B cell (primary cell): ENCODE results near the gene PRKCZ. TPM values are rescaled to one million over a fixed set of nuclear protein-coding genes. Genes with fewer than 3 reads are reported as not detected.

ENCODE experiments used
- ATAC-seq: fragments of 200-7000 bp; cut with Tn5 transposase; one replicate; pipeline ENCODE4 v1.10.0; 2021; ENCODE audit warnings: low read depth, mild to moderate bottlenecking, moderate number of reproducible peaks, moderate library complexity
- CTCF ChIA-PET: fragments of 350-600 bp; sonication (Branson Sonifier 250); formaldehyde crosslinking; loops from one replicate; lab custom pipeline; 2021; ENCODE audit warnings: antibody characterized with exemption, inconsistent platforms; lab: Charles Lee
- POLR2A ChIA-PET: fragments of 350-600 bp; sonication (Branson Sonifier 250); formaldehyde crosslinking; loops from one replicate; lab custom pipeline; 2021; ENCODE audit warnings: antibody characterized with exemption; lab: Charles Lee
- DNase-seq: peaks from one replicate; pipeline ENCODE4 v3.0.0; 2013
- H2AFZ ChIP-seq: 2 replicates; pipeline ENCODE4 v1.6.1; 2012; ENCODE audit warnings: mild to moderate bottlenecking, low read depth, low read length; ENCODE audit not compliant: insufficient read depth, poor library complexity, severe bottlenecking
- H3K27ac ChIP-seq, 2 donors: 1 replicate in 1 of 2; 2 replicates in 1 of 2; pipeline ENCODE4 v1.5.1; 2012 to 2013; ENCODE audit warnings: low read length in 2 of 2, mild to moderate bottlenecking in 2 of 2, moderate library complexity in 1 of 2
- H3K27me3 ChIP-seq, 4 experiments: fragments of 200-600 bp in 1 of 4; sonication (generic) in 1 of 4; replicated peaks in 1 of 4; 1 replicate in 2 of 4; 2 replicates in 2 of 4; pipeline versions ENCODE4 v1.6.1 to v1.7.0; 2013 to 2016; ENCODE audit warnings: low read length in 3 of 4, mild to moderate bottlenecking in 2 of 4, mixed read lengths in 1 of 4, moderate library complexity in 1 of 4; ENCODE audit not compliant: insufficient read depth in 4 of 4, control insufficient read depth in 3 of 4; ENCODE audit errors: control extremely low read depth in 1 of 4
- H3K36me3 ChIP-seq, 2 experiments: replicated peaks in 1 of 2; 1 replicate in 1 of 2; 2 replicates in 1 of 2; pipeline versions ENCODE4 v1.6.1 to v1.7.1; 2013; ENCODE audit warnings: low read length in 1 of 2; ENCODE audit not compliant: insufficient read depth in 2 of 2, control insufficient read depth in 1 of 2; ENCODE audit errors: control extremely low read depth in 1 of 2, extremely low read depth in 1 of 2
- H3K4me1 ChIP-seq, 2 donors: fragments of 200-600 bp in 1 of 2; sonication (generic) in 1 of 2; 1 replicate in 1 of 2; 2 replicates in 1 of 2; pipeline versions ENCODE4 v1.5.1 to v1.6.1; 2013 to 2017; ENCODE audit warnings: low read length in 2 of 2; ENCODE audit not compliant: control insufficient read depth in 2 of 2, insufficient read depth in 2 of 2
- H3K4me2 ChIP-seq: replicated peaks from 2 replicates; pipeline ENCODE3; 2012; ENCODE audit warnings: mild to moderate bottlenecking, low read depth, low read length; ENCODE audit not compliant: poor library complexity, severe bottlenecking
- H3K4me3 ChIP-seq, 5 experiments: fragments of 200-600 bp in 1 of 5; sonication (generic) in 1 of 5; 1 replicate in 3 of 5; 2 replicates in 2 of 5; pipeline versions ENCODE4 v1.5.1 to v1.7.0; 2011 to 2016; ENCODE audit warnings: low read length in 4 of 5, mild to moderate bottlenecking in 4 of 5, low read depth in 2 of 5, control low read depth in 1 of 5, moderate library complexity in 1 of 5; ENCODE audit not compliant: insufficient read depth in 1 of 5; ENCODE audit errors: control extremely low read depth in 1 of 5, extremely low read depth in 1 of 5
- H3K79me2 ChIP-seq: fragments of 200-600 bp; sonication (generic); one replicate; pipeline ENCODE4 v1.6.0; 2016; ENCODE audit warnings: low read length; ENCODE audit not compliant: control insufficient read depth, insufficient read depth
- H3K9ac ChIP-seq: fragments of 200-600 bp; sonication (generic); 2 replicates; pipeline ENCODE4 v1.6.1; 2017; ENCODE audit warnings: mild to moderate bottlenecking, low read length, moderate library complexity
- H3K9me3 ChIP-seq, 3 donors: one replicate each; pipeline versions ENCODE4 v1.6.1 to v1.7.1; 2013; ENCODE audit warnings: low read length in 2 of 3; ENCODE audit not compliant: control insufficient read depth in 2 of 3, insufficient read depth in 1 of 3; ENCODE audit errors: control extremely low read depth in 1 of 3
- H4K20me1 ChIP-seq: 2 replicates; pipeline ENCODE4 v1.6.0; 2012; ENCODE audit warnings: mild to moderate bottlenecking, low read length; ENCODE audit not compliant: insufficient read depth, control insufficient read depth, poor library complexity, severe bottlenecking
- H3K27ac Mint-ChIP-seq: one replicate; pipeline ENCODE4 v1.8.0; 2021; ENCODE audit warnings: mixed read lengths
- H3K27me3 Mint-ChIP-seq: one replicate; pipeline ENCODE4 v1.8.0; 2021; ENCODE audit warnings: mixed read lengths
- H3K4me1 Mint-ChIP-seq: one replicate; pipeline ENCODE4 v1.8.0; 2021; ENCODE audit warnings: mixed read lengths
- H3K4me3 Mint-ChIP-seq: one replicate; pipeline ENCODE4 v1.8.0; 2021; ENCODE audit warnings: mixed read lengths
- H3K9me3 Mint-ChIP-seq: one replicate; pipeline ENCODE4 v1.8.0; 2022; ENCODE audit warnings: mixed read lengths; ENCODE audit not compliant: insufficient read depth
- EZH2 ChIP-seq: IDR thresholded peaks from 2 replicates; pipeline ENCODE4 v1.6.1; 2012; ENCODE audit warnings: borderline replicate concordance, low read depth, mild to moderate bottlenecking, moderate library complexity, low read length; ENCODE audit not compliant: insufficient read depth, poor library complexity, severe bottlenecking
- WGBS: methylation state at CpG from one replicate; pipeline ENCODE4 v1.1.5; 2013; ENCODE audit warnings: missing lambda C conversion rate; ENCODE audit not compliant: insufficient coverage; 5-methylcytosine and 5-hydroxymethylcytosine counted together
- intact Hi-C: fragments of 100-400 bp; cut with micrococcal nuclease; formaldehyde crosslinking; loops from one replicate; pipeline ENCODE4 v1.10.0; 2022
- polyA plus RNA-seq: library from polyadenylated mRNA; depleted of rRNA; stranded (reverse); fragments of >200 nt; gene quantifications from 2 replicates; pipeline ENCODE4 v1.2.3, GENCODE V29; 2012
- total RNA-seq, 2 donors: library from RNA; stranded (reverse); fragments of 120-200 nt in 1 of 2; gene quantifications; 1 replicate in 1 of 2; 2 replicates in 1 of 2; pipeline versions ENCODE4 v1.2.3 to v1.2.4, GENCODE V29; 2013 to 2022
- TF ChIP-seq, protein P1 (sequence below): fragments of 200-600 bp; IDR thresholded peaks from one replicate; pipeline ENCODE4 v1.8.0; 2022; ENCODE audit warnings: antibody characterized with exemption, mild to moderate bottlenecking

PRKCZ gene
- total and polyA plus RNA-seq, 2 donors (not counting 1 experiment from before 2014, with no cell fraction given): 17.9 to 53.2 TPM

DNA sequence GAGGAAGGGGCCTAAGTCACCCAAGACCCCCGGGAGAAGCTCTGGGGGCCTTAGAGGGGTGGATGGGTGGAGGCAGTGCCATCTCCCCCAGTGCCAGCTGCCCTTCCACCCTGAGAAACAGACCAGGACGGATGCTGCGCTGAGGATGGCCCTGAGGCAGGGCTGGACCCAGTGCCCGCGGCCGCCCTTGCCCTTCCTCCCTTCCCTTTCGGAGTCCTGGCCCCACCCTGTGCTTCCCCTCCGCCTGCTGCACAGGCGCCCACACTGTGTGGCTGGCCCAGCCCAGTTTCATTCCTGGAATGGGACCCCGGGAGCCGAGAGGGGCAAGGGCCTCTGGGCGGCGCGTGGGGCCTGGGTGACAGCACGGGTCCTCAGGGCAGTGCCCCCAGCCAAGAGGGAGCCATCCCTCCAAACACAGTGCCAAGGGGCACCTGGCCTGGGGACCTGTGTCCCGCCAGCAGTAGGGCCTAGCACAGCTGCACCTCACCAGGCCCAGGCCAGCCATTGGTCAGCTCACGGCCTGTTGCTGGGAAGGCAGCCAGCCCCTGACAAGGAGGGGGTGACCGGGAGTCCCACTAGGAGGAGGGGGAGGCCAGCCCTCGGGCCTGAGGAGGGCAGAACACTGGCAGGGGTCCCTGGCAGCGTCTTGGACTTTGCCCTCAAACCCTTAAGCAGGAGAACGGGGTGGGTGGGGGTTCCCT lies 164.5 kb downstream of the PRKCZ start:
- no peak overlapping the region for H3K27ac ChIP-seq
- no peak for DNase-seq
- no peaks in the 10 kb centered on the region for H3K9me3 ChIP-seq
- Mint-ChIP-seq H3K4me1 (peaks cover 7% of the 10 kb centered on the region), H3K4me3 (no peak overlapping the region), H3K27me3 (no peaks in the 10 kb centered on the region), H3K27ac (no peak overlapping the region), H3K9me3 (no peaks in the 10 kb centered on the region)
- ChIA-PET CTCF (no interaction called here), POLR2A (interaction anchor here (0.6 kb wide), 1 partner anchor 14 kb away, joined by 3 read pairs; no protein-coding TSS in a partner anchor)
- H3K79me2 ChIP-seq: no peaks in the 10 kb centered on the region
- no peaks in the 10 kb centered on the region for H4K20me1 ChIP-seq
- no peak for ATAC-seq
- peaks cover 10 to 16% of the 10 kb centered on the region in 2 donors for H3K4me1 ChIP-seq
- H2AFZ ChIP-seq: no peak overlapping the region
- no peak overlapping the region for H3K4me3 ChIP-seq
- H3K4me2 ChIP-seq: no peak overlapping the region
- peaks cover 0 to 12% (median 3%) of the 10 kb centered on the region in 4 experiments for H3K27me3 ChIP-seq
- H3K36me3 ChIP-seq: no peaks in the 10 kb centered on the region
- 91% methylated on average over 17 of the region's 21 CpGs for WGBS
- TF ChIP-seq, protein P1, sequence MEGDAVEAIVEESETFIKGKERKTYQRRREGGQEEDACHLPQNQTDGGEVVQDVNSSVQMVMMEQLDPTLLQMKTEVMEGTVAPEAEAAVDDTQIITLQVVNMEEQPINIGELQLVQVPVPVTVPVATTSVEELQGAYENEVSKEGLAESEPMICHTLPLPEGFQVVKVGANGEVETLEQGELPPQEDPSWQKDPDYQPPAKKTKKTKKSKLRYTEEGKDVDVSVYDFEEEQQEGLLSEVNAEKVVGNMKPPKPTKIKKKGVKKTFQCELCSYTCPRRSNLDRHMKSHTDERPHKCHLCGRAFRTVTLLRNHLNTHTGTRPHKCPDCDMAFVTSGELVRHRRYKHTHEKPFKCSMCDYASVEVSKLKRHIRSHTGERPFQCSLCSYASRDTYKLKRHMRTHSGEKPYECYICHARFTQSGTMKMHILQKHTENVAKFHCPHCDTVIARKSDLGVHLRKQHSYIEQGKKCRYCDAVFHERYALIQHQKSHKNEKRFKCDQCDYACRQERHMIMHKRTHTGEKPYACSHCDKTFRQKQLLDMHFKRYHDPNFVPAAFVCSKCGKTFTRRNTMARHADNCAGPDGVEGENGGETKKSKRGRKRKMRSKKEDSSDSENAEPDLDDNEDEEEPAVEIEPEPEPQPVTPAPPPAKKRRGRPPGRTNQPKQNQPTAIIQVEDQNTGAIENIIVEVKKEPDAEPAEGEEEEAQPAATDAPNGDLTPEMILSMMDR: no peak
- TF ChIP-seq EZH2: no peak
- intact Hi-C loops: no loop called here
- no peak overlapping the region for H3K9ac ChIP-seq

DNA sequence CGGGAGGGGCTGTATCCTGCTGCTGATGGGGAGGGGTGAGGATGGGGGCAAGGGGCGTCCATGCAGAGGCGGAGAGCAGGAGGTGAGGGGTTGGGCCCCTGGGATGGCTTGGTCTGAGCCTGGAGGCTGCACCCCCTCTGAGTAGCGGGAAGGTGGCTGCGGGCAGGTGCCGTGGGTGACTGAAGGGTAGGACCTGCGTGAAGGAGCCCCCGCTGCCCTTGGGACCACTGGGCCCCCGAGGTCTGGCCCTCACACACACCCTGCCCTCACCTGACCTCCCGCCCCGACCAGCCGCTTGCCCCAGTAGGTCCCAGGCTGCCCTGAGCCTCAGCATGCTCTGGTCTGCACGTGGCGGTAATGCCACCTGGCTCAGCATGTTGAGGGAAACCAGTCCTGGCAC lies 165.1 kb downstream of the PRKCZ start:
- intact Hi-C loops: no loop called here
- H3K4me1 ChIP-seq: peaks cover 10 to 16% of the 10 kb centered on the region in 2 donors
- H3K9me3 ChIP-seq: no peaks in the 10 kb centered on the region
- no peak overlapping the region for H2AFZ ChIP-seq
- DNase-seq (no peak), ATAC-seq (no peak)
- H3K4me3 ChIP-seq: no peak overlapping the region
- Mint-ChIP-seq H3K27ac (no peak overlapping the region), H3K9me3 (no peaks in the 10 kb centered on the region), H3K4me1 (peaks cover 7% of the 10 kb centered on the region), H3K4me3 (no peak overlapping the region), H3K27me3 (no peaks in the 10 kb centered on the region)
- TF ChIP-seq, protein P1: no peak
- ChIA-PET CTCF (no interaction called here), POLR2A (no interaction called here)
- H3K27ac ChIP-seq: no peak overlapping the region
- H3K27me3 ChIP-seq: peaks cover 0 to 12% (median 3%) of the 10 kb centered on the region in 4 experiments
- no peaks in the 10 kb centered on the region for H3K36me3 ChIP-seq
- no peak overlapping the region for H3K4me2 ChIP-seq
- 93% methylated on average over 13 of the region's 14 CpGs for WGBS
- no peaks in the 10 kb centered on the region for H4K20me1 ChIP-seq
- no peak overlapping the region for H3K9ac ChIP-seq
- no peaks in the 10 kb centered on the region for H3K79me2 ChIP-seq
